HG02571 (cell line): ENCODE data around the gene RBFOX1.

ENCODE experiments used
- ATAC-seq: cut with Tn5 transposase; IDR thresholded peaks from one replicate; pipeline ENCODE4 v1.9.1; 2021; ENCODE audit warnings: mild to moderate bottlenecking, moderate library complexity; ENCODE audit not compliant: unreplicated experiment

The RBFOX1 gene

DNA sequence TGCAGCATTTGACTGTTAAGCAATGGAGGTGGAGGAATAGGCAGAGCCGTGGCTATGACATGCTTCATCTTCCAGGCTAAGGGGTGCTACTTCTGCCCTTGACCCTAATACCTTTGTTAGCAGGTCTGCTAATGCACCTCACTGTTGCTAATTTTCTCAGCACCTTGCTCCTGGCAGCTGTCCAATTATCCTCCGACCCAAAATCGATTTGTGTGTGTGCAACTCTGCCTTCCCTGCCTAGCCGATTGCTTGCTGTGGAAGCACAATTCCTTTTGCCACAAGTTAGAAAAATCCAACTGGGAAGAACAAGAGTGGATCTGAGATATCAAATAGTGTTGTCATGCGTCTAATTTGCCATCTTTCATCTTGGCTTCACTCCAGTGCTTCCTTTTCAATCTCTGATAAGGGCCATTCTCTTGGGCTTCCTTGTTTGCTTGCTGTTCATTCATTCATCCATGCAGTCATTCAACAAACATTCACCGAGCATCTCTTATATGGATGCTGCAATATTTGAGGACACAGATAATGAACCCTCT is 422.8 kb downstream of the RBFOX1 start:
- no peak for ATAC-seq
